ENCODE data around the gene TEAD2.
A peak's percentile ranks its signal among the peaks of the same experiment; 100 is the strongest.

Gene TEAD2

DNA sequence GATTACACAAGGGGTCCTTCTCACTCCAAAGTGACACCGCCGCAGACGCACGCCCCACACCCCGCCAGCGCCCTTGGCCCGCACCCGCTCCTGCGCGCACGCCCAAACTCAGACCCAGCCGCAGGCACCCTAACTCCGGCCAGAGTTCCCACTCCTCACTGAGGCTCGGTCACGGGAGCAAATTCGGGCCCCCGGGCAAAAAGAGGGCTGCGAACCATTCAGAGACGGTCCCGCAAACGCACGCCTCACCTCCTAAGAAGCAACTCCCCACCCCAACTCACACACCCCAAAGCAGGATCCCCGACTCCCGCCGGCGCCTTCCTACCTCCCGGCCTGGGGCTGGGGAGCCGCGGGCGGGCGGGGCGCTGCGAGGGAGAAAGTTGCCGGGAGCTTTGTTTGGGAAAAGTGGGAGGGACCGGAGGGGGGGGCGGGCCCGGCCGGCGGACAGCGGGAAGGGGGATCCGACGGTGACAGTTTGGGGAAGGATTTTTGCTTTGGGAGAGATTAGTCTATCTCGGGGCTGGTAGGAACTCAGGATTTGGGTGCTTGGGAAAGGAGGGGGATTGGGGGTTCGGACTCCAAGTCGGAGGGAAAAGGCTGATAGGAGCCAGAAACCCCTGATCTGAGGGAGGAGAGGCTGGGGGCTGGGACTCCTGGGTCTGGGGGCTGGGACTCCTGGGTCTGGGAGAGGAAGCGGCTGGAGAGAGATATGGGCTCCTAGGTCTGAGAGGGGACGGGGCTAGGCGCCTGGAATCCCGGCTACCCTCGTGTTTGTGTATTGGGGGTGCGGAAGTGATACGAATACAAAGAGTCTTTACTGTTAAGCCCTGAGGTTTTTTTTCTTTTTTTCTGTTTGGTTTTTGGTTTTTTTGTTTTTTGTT lies at the start of gene TEAD2:
TEAD2 (minus strand) TSS at position 369 of the 881 bp plus-strand sequence. CDS start 2,341 bp downstream, outside the sequence.
- peak in 3 of 51 donors; percentile 5 to 34 (median 26) for DNase-seq

DNA sequence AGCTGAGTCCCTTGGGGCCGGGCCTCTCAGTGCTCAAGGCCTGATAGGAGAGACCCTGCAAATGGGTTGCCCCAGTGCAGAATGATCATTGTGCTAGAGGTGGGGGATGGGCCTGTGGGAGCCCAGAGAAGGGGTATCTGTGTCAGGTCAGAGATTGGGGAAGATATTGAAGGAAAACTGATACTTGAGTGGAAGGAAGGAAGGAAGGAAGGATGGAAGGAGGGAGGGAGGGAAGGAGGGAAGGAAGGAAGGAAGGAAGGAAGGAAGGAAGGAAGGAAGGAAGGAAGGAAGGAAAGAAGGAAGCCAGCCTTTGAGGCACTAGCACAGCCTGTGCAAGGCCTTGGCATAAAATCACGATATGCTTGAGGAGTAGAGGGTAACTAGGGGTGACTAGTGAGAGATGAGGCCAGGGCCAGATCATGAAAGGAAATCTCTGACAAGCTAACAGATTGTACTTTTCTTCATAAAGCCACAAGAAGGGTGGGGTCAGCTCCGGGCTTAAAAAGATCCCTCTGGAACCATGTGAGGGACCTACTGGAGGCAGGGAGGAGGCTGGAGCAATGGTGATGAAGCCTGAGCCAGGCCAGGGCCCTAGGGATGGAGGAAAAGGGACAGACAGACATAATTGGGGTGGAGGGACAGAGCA lies 49.6 kb upstream of the TEAD2 start:
- no peak for DNase-seq

DNA sequence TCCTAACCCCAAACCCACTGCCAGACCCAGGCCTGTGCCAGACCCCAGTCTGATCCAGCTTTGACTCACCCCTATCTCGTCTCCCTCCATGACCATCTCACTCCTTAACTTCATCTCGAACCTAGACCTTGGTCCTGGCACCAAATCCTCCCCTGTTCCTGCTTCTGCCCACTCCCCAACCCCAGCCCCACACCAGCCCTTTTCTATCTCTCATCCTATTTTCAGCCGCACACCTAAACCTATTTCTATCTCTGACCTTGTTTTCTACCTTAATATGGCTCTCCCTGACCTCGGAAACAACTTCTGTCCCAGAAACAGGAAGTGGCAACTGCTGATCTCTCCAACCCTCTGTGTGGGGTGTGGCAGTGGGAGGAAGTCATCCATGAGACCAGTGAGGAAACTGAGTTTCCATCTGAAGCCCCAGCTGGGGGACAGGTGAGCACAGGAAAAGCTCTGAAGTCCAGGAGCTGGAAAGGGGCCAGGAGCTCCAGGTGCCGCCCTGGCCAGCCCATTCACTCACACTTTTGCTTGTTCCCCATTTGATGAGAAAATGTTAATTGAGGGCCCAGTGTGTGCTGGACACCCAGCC lies 47.3 kb upstream of the TEAD2 start:
- DNase-seq: no peak

DNA sequence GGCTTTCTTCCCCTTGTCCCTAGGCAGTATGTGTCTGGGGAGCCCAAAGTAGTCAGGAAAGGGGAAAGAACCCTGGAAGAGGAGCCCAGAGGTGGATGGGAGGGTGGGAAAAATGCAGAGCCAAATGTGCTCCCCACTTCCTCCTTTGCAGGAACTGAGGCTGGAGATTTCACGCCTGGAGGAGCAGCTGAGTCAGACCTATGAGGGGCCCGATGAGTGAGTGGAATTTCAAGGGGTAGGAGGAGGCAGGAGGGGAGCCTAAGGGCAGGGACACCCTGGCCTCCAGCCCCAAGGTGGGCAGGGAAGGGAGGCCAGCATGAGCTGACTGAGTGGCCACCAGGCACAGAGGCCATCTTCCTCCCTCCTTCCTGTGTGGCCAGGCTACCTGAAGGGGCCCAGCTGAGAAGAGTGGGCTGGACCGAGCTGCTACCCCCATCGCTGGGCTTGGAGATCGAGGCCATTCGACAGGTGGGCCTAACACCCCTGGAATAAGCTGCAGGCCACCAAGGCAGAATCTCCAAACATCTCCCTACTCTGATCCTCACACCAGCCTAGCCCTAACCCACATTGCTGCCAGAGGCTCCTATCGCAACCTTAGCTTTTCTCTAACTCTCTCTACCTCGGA lies 46.7 kb upstream of the TEAD2 start:
- no peak for DNase-seq

DNA sequence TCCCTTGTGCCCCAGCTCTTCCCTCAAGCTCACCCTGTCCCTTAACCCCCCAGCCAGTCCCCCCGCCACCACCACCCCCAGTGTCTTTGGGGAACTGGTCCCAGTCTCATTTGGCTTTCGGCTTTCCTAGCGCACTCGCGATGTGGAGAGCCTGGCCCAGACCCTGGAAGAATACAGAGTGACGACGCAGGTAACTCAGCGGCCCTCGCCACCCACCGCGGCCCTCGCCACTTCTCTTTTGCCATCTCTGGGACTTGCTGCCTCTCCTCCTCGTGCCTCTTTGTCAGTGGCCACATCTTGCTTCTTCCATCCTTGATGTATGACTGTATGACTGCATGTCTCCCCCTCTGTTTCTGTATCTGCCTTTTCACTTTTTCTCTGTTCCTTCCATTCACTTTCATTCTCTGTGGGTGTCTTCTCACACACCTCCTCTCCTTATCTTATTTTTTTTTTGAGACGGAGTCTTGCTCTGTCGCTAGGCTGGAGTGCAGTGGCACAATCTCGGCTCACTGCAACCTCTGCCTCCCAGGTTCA lies 45.3 kb upstream of the TEAD2 start:
- no peak for DNase-seq

DNA sequence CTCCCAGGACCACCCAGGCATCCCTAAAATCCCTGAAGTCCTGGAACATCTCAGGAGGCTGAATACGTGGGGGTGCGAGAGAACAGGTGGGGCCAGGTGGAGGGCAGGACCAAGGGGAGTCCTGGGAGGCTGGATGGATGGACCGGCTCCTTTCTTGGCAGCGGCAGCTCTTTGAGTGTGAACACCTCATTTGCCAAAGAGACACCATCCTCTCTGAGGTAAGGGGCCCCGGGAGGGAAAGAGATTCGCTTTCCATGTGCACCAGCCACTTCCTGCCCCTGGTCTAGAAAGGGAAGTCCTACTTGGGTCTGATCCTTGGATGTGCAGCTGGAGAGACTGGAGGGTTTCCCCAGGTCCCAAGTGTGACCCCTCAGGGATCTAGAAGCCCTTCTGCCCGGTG lies 44.9 kb upstream of the TEAD2 start:
- DNase-seq: no peak

DNA sequence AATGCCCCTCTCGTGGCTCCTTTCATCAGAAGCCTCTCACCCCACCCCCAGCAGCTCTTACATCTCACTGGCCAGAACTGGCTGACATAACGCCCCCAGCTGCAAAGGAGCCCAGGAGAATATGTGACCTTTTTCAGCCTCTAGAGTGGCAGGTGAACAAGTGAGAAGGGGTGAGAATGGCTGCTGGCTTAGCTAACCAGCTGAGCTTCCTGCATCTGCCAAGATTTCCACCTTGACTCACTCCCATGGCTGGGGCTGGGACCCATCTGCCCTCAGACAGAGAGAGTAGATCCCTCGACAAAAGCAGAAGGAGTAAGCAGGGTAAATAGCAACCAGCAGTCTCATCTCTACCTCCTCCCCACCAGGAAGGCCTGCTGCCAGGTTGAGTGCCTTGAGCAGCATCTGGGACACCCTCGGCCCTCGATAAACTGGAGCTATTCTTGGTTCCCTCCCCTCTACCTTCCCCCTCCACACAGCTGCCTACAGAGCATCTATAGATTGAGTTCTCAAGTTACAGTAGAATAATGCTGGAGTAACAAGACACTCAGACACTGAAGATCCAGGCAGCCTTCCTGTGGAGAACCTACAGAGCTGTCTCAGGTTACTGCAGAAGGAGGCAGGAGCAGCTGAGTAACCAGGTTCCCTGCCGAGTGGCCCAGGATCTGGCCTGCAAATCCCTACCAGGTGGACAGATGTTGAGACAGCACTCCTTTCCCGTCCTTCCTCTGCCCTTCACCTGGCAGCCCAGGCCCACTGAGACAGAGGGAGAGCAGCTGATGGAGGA lies 41.4 kb upstream of the TEAD2 start:
- DNase-seq: no peak

DNA sequence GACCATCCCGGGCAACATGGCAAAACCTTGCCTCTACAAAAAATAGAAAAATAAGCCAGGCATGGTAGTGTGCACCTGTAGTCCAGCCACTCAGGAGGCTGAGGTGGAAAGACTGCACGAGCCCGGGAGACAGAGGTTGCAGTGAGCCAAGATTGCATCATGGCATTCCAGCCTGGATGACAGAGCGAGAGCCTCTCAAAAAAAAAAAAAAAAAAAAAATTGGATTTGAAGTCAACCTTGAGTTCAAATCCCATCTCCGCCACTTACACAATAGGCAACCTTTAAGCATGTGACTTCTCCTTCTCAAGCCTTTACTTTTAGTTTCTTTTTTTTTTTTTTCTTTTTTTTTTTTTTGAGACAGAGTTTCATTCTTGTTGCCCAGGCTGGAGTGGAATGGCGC lies 37.8 kb upstream of the TEAD2 start:
- no peak for DNase-seq

DNA sequence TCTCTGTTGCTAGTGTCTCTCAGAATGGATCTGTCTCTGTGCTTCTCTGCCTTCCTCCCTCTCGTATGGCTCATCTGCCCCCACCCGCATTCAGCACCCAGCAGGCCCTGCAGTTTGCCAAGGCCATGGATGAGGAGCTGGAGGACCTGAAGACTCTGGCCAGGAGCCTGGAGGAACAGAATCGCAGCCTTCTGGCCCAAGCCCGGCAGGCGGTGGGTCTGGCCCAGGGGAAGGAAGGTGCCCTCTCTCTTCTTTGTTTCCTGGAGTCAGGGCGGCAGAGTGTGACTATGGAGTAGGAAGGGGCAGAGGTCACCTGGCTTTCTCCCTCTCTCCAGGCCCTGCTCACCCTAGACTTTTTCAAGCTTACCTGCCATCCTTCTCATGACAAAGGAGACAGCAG lies 36.7 kb upstream of the TEAD2 start:
- DNase-seq: no peak

DNA sequence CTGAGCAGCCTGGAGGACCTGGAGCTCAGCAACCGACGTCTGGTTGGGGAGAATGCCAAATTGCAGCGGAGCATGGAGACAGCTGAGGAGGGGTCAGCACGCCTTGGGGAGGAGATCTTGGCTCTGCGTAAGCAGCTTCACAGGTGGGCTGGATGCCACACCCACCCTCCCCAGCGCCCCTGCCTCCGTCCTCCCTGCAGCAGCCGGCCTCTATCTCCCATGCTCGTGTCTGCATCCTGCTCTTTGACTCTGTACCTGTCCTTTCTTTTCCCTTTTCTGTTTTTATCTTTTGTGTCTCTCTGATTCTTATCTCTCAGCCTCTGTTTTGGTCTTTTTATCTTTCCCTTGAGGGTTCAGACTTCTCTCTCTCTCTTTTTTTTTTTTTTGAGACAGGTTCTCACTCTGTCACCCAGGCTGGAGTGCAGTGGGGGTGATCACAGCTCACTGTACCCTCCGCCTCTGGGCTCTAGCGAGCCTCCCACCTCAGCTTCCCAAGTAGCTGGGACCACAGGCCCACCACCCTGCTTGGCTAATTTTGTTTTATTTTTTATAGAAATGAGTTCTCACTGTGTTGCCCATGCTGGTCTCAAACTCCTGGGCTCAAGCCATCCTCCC lies 35.9 kb upstream of the TEAD2 start:
- DNase-seq: no peak

DNA sequence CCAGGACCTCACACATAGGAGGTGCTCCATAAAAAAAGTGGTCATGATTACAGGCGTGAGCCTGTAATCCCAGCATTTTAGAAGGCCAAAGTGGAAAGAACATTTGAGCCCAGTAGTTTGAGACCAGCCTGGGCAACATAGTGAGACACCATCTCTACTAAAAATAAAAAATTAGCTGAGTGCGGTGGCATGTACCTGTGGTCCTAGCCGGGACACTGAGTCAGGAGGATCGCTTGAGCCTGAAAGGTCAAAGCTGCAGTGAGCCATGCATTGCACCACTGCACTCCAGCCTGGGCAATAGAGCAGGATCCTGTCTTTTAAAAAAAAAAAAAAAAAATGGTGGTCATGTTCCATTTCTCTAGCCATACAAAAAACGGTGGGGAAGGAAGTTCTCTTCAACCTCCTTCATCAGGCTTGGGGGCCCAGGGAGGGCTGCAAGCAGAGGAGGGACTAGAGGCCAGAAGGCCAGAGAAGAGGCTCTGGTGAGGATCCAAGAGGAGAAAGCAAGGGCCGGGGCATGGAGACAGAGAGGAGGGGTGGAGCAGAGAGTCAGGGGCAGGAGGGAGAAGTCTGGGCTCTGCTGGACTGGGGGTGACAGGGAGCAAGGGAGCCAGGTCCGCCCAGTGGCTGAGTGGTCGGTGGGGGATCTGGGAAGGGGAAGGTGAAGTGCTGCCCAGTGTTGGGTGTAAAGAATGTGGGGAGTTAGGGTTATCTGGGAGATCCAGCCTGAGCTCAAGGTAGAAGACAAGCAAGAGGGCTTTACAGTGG lies 34.7 kb upstream of the TEAD2 start:
- no peak for DNase-seq

DNA sequence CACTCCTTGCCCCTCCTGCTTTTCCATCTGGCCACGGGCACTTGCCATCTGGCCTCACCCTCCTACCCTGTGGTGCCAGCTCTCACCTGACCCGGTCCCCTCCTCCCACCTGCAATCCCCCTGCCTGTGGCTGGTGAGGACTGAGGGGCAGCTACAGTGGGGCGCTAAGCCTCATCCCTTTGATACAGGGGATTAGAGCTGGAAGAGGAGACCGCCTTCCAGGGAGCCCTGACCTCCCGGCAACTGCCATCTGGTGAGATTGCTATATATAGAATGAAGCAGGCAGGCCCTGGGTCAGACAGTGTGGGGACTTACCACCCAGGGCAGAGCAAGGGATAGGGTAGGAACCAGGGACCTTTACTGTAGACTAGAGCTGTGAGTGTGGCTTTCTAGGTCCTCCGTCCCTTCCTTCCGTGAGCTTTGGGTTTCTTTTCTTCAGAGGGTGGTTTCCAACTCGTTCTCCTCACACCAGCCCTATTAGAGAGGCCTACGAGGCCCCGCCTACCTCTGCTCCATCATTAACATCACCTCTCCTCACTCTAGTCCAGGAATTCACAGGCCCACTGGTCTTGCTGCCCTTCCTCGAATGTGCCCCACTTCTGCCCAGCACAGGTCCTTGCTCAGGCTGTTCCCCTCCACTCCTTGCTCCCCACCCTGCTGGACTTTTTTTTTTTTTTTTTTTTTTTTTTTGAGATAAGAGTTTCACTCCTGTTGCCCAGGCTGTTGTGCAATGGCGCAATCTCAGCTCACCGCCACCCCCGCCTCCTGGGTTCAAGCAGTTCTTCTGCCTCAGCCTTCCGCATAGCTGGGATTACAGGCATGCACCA lies 33.6 kb upstream of the TEAD2 start:
- no peak for DNase-seq

DNA sequence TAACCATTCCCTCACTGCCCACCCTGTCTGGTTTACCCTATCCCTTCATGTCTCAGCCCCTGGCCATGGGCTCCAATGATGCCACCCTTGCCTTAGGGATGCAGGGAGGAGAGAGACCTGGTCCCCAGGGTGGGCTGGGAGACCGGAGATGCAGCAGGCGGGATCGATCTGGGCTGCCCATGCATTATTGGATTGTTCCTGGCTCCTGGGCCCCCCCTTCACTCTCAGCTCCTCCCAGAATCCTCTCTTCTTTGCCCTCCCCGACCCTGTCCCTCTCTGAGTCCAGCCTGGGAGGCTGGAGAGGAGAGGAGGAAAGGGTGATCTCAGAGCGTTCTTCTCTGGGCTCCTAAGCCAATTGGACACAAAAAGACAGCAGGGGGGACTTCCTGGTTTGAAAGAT lies 31.7 kb upstream of the TEAD2 start:
- no peak for DNase-seq

DNA sequence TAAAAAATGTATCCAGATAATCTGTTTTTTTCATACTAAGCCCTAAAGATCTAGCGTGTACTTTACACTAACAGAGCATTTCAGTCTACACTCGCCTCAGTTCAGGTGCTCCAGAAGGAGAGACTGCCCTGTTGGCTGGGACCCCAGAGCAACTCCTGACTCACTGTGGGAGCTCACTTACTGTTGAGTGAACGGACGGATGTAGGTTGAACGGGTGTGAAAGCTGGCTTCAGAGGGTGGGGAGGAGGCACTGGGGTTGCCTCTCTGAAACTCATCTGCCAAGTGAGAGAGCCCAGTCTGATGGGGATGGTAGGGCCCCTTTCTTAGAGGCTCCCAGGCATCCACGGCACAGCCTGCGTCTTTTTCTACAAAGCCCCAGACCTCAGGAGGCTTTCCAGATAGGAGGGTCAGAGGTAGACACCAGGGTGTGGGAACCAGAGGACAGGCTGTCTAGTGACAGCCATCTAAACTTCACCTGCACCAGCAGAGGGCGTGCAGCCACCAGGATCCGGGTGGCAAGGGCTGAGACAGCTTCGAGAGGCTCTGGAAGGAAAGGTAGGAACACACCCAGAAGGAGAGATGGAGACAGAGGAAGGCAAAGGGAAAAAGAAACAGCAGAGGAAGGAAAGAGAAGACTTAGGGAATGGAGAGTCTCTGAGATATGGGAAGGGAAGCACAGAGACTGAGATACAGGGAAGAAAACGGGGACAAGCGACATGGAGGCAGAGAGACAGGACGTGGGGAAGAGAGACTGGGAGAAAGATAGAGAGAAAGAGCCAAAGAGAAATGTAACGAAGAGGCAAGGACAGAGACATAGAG lies 29.6 kb upstream of the TEAD2 start:
- peak in 38 of 51 donors; percentile 1 to 67 (median 29) for DNase-seq

DNA sequence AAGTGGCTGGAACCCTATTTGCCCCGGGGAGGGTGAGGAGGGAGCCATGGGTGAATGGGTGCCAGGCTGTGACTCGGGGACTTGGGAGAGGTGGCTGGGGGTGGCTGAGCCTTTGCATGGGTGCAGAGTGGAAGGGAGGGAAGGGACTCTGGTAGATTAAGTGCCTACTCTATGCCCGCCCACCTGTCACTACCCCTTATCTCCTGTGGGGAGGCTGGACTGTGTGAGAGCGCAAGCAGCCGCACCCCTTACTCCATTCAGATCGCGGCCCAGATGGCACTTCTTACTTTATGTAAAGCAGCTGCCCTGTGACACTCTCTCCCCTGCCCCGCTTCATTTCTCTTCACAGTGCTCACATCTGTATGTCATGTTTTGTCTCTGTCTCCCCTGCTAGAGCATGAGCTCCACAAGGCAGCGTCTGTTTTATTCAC lies 28.7 kb upstream of the TEAD2 start:
- no peak for DNase-seq

DNA sequence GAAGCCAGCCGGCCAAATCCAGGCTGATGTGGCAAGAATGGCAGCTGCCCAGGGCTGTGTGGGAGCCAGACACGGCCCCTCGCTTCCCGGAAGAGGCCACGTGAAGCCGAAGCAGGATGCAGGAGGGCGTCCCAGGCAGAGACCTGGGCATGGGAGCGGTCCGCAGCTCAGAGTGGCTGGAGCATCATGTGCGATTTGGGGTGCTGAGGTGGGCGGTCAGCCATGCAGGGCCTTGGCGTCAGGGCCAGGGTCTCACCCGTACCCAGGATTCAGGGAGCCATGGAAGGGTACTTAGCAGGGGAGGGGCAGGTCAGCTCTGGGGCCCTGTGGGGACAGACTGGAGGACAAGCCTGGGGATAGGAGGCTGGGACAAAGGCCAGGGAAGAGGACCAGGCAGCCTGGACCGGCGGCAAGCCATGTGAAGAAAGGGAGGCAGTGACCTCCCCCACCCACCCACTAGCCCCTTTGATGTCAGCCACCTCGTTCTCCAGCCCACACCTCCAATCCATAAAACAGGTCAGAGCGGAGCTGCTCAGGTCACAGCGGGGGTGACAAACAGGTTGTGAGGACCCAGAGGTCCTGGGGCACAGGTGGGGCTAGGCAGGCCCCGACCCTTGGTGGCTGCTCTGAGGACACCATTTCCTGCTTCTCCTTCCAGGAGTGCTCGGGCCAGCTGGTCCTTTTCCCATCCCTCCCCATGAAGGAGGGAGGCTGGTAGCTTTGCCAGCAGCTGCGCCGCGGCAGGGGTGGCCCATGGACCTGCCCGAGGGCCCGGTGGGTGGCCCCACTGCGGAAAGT lies 28.1 kb upstream of the TEAD2 start:
- no peak for DNase-seq

DNA sequence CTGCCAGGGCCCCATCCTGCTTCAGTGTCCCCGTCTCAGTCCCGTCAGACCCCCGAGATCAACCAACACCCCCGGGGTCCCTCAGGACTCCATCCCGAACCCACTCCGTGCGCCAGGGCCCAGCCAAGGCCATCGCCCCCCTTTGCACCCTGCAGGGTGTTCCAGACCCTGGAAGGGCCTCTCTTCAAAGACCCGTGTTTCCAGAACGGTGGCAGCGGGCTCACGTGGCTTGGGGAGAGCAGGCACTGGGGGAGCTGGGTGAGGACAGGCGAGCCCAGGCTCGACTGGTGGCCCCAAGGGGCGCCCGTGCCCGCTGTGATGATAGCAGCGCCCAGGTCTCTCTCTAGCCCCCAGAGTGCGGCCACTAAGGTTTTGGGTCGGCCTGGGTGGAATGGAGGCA lies 27.2 kb upstream of the TEAD2 start:
- no peak for DNase-seq
